EL (cell line): ENCODE measurements around the gene CDCA4.
"Not testable (repeated sequence)": the region's sequence is repeated elsewhere in the genome, so short reads cannot be mapped to it uniquely, and the experiment has no call there.

Experiments
- DNase-seq: peaks from one replicate; pipeline ENCODE4 v3.0.0-alpha.2; 2016

Gene CDCA4

GRCh38 chr14:105020815-105021655, at the start of gene CDCA4:
Gene CDCA4 (minus strand): TSS chr14:105021083. CDS start chr14:105011929, 9,154 bp downstream.
- peak; percentile 96 for DNase-seq

GRCh38 chr14:105069871-105070759, 49.2 kb upstream of the CDCA4 start:
- peak; percentile 43 for DNase-seq

- DNase-seq, result no peak
Observed at GRCh38 chr14:105069522-105069870, 48.6 kb upstream of the CDCA4 start.

- DNase-seq, result no peak
Observed at GRCh38 chr14:105068818-105069217, 47.9 kb upstream of the CDCA4 start.

- DNase-seq, result no peak
Observed at GRCh38 chr14:105067969-105068301, 47.1 kb upstream of the CDCA4 start.

GRCh38 chr14:105067140-105067968, 46.5 kb upstream of the CDCA4 start:
- peak; percentile 73 for DNase-seq

GRCh38 chr14:105066240-105067071, 45.6 kb upstream of the CDCA4 start:
- DNase-seq, result no peak

- DNase-seq, result no peak
Observed at GRCh38 chr14:105065280-105066228, 44.7 kb upstream of the CDCA4 start, which contains the start of gene GPR132. Gene GPR132 (minus strand): TSS chr14:105065430. CDS start chr14:105055420, 10,010 bp downstream.

GRCh38 chr14:105064721-105065143, 43.8 kb upstream of the CDCA4 start:
- DNase-seq, result peak; percentile 54

- no peak for DNase-seq
Observed at GRCh38 chr14:105064001-105064400, 43.1 kb upstream of the CDCA4 start.

- not testable (repeated sequence) for DNase-seq
Observed at GRCh38 chr14:105063506-105063905, 42.6 kb upstream of the CDCA4 start.

GRCh38 chr14:105063056-105063455, 42.2 kb upstream of the CDCA4 start:
- no peak for DNase-seq

GRCh38 chr14:105062048-105062433, 41.2 kb upstream of the CDCA4 start:
- DNase-seq, result no peak

- DNase-seq, result no peak
Observed at GRCh38 chr14:105061428-105062047, 40.7 kb upstream of the CDCA4 start.

GRCh38 chr14:105060751-105061427, 40.0 kb upstream of the CDCA4 start:
- DNase-seq, result no peak

GRCh38 chr14:105059925-105060565, 39.2 kb upstream of the CDCA4 start:
- DNase-seq, result no peak

GRCh38 chr14:105059035-105059924, 38.4 kb upstream of the CDCA4 start:
- no peak for DNase-seq

- no peak for DNase-seq
Observed at GRCh38 chr14:105058521-105059034, 37.7 kb upstream of the CDCA4 start.
